Stimulated activated naive CD8-positive, alpha-beta T cell treated with anti-CD3 and anti-CD28 coated beads, Interleukin-15, amount 100 ng/mL, for 72 hours (primary cell): ENCODE results near the gene EIF1.
"Not testable (repeated sequence)": the region's sequence is repeated elsewhere in the genome, so short reads cannot be mapped to it uniquely, and the experiment has no call there.

Source experiments
- ATAC-seq: fragments of 150-1000 bp; cut with Tn5 transposase; 2 replicates; pipeline ENCODE4 v1.10.0; 2021; ENCODE audit warnings: mild to moderate bottlenecking, moderate library complexity
- DNase-seq, 2 donors: peaks; one replicate each; pipeline ENCODE4 v3.0.0; 2021 to 2022
- H3K27ac Mint-ChIP-seq, 2 donors: one replicate each; pipeline ENCODE4 v1.8.0; 2022; ENCODE audit warnings: mild to moderate bottlenecking in 2 of 2, mixed read lengths in 2 of 2, moderate library complexity in 2 of 2
- H3K27me3 Mint-ChIP-seq: one replicate; pipeline ENCODE4 v1.8.0; 2022; ENCODE audit warnings: mixed read lengths
- H3K4me1 Mint-ChIP-seq: one replicate; pipeline ENCODE4 v1.8.0; 2022; ENCODE audit warnings: mild to moderate bottlenecking, mixed read lengths
- H3K4me3 Mint-ChIP-seq, 2 donors: one replicate each; pipeline ENCODE4 v1.8.0; 2022; ENCODE audit warnings: mild to moderate bottlenecking in 2 of 2, mixed read lengths in 2 of 2, moderate library complexity in 1 of 2
- H3K9me3 Mint-ChIP-seq, 2 donors: one replicate each; pipeline ENCODE4 v1.8.0; 2022; ENCODE audit warnings: mixed read lengths in 2 of 2

The EIF1 gene

DNA sequence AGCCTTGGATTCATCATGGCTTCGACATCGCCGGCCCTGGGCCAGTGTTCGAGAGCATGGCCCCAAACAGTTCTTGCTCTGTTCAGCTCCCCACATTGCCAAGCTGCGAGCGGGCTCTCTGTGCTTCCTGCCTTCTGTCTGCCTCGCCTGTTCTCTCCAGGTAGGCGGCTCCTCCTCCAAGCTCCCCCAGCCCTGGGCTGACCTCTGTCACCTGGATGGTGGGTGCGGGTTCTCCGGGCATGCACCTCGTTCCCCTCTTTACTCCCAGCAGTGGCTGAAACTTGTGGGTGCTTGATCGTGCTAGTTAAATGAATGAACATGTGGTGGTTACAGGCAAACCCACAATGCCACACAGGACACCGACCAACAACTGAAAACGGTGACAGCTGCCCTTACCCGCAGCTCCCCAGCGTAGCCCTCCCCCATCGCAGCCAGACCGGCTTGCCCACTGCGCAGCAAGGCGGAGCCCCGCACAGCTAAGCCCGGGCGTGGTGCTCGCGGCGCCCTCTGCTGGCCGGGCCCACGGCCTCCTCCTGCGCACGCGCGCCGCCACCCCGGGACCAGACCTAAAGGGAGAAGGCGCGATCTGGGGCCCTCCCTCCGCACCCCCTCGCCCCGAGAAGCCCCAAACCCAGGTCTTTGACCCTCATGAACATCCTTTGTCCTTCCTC lies 23.0 kb upstream of the EIF1 start:
- DNase-seq (peak; percentile 93 to 95), ATAC-seq (peak; percentile 84)
- Mint-ChIP-seq H3K9me3 (no peaks in the 10 kb centered on the region), H3K4me3 (peak overlapping the region; percentile 82), H3K27ac (peak overlapping the region; percentile 95 to 97), H3K4me1 (peaks cover 70% of the 10 kb centered on the region), H3K27me3 (no peaks in the 10 kb centered on the region)

DNA sequence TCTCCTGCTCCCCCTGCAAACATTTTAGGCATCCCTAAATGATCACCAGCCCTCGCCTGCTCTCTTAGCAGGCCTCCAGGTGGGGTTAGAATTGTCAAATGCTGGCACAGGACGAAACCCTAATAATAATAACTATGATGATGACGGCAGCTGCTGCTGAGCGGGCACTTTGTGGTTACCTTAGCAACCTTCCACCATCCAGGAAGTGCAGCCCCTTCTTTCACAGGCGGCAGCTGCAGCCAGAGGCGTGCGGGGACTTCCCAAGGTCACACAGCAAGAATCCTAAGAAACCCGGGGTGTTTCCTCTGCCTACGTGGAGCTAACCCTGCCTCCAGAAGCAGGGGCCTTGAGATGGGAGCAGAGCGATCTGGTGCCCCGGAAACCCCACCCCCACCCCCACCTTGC lies 22.4 kb upstream of the EIF1 start:
- no peaks in the 10 kb centered on the region for H3K27me3 Mint-ChIP-seq
- peak overlapping the region; percentile 82 for H3K4me3 Mint-ChIP-seq
- DNase-seq = peak in 1 of 2 donors; percentile 86
- ATAC-seq = peak; percentile 67
- peaks cover 74% of the 10 kb centered on the region for H3K4me1 Mint-ChIP-seq
- H3K27ac Mint-ChIP-seq = peak overlapping the region; percentile 95 to 97
- H3K9me3 Mint-ChIP-seq = no peaks in the 10 kb centered on the region

DNA sequence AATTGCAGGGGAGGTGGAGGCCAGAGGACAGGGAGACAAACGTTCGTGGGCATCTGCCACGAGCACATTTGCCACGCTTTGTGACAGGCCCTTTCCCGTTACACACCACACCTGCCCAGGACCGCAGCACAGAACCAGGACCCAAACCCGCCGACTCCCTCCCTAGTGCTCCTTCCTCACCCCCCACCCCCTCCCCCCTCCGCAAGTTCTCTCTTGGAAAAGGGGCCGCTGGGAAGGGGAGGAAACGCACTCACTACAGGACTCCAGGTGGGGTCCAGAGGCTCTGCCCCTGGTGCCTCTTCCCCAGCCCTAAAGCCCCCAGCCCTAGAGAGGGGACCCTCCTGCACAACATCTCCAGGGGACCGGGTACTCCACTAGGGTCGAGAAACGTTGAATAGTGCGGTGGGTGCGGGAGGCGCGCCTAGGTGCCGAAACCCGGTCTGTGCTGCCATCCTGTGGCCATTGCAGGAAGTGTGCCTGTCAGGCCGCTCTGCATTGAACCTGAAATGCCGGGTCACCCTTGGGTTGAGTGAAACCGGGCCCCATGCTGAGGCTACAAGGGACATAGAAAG lies 21.9 kb upstream of the EIF1 start:
- Mint-ChIP-seq H3K9me3 (no peaks in the 10 kb centered on the region), H3K4me1 (peaks cover 77% of the 10 kb centered on the region), H3K4me3 (peak overlapping the region; percentile 82), H3K27ac (peak overlapping the region; percentile 95 to 97), H3K27me3 (no peaks in the 10 kb centered on the region)
- ATAC-seq = peak; percentile 62
- DNase-seq = peak; percentile 90 to 91

DNA sequence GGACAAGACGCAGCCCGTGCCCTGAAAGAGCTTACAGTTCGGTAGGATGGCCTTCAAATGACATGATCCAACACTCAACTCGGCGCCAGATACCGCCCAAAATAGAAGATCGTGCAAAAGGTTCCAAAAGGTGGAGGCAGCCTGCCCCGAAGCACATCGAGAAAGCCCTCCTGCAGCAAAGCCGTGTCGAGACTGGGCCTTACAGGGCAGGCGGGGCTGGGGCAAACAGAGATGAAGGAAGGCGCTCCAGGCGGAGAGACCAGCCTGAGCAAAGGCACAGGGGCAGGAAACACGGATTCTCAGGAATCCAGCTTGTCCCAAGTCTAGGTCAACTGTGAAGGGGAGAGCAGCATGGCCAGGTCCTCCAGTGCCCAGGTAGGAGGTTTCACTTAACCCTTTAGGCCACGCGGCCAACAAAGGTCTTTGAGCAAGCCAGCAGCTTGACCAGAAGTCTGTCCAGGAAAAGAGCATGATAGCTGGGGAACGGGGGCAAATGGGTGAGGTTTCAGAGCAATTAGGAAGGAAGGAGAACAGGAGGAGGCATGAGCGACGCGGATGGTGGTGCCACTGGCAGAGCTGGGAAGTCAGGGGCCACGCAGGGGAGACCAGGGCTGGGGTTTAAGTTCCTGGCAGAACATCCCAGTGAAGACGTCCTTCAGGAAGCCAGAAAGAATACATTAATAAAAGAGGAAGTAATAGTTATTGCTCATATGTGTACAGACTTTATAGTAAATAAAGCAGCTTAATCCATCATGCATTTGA lies 21.2 kb upstream of the EIF1 start:
- H3K4me3 Mint-ChIP-seq = peak overlapping the region; percentile 82
- peak overlapping the region; percentile 79 to 82 for H3K27ac Mint-ChIP-seq
- ATAC-seq (no peak), DNase-seq (no peak)
- H3K4me1 Mint-ChIP-seq = peaks cover 84% of the 10 kb centered on the region
- H3K9me3 Mint-ChIP-seq = no peaks in the 10 kb centered on the region
- H3K27me3 Mint-ChIP-seq = no peaks in the 10 kb centered on the region

DNA sequence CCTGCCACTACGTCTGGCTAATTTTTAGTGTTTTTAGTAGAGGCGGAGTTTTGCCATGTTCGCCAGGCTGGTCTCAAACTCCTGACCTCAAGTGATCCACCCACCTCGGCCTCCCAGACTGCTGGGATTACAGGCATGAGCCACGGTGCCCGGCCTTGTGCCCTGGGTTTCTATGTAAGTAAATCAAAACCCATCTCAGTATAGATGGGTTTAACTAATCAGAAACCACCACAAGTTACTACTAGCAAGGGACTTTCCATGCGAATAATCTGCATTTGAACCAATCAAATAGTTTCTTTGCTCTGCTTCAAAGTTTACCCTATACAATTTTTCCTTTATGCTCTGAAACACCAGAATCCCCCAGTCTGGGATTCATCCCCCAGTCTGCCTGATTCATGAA lies 16.5 kb upstream of the EIF1 start:
- no peak overlapping the region for H3K4me3 Mint-ChIP-seq
- H3K27me3 Mint-ChIP-seq = no peaks in the 10 kb centered on the region
- DNase-seq (no peak), ATAC-seq (peak; percentile 35)
- no peak overlapping the region for H3K27ac Mint-ChIP-seq
- peaks cover 4 to 7% of the 10 kb centered on the region in 2 donors for H3K9me3 Mint-ChIP-seq
- H3K4me1 Mint-ChIP-seq = peaks cover 81% of the 10 kb centered on the region

DNA sequence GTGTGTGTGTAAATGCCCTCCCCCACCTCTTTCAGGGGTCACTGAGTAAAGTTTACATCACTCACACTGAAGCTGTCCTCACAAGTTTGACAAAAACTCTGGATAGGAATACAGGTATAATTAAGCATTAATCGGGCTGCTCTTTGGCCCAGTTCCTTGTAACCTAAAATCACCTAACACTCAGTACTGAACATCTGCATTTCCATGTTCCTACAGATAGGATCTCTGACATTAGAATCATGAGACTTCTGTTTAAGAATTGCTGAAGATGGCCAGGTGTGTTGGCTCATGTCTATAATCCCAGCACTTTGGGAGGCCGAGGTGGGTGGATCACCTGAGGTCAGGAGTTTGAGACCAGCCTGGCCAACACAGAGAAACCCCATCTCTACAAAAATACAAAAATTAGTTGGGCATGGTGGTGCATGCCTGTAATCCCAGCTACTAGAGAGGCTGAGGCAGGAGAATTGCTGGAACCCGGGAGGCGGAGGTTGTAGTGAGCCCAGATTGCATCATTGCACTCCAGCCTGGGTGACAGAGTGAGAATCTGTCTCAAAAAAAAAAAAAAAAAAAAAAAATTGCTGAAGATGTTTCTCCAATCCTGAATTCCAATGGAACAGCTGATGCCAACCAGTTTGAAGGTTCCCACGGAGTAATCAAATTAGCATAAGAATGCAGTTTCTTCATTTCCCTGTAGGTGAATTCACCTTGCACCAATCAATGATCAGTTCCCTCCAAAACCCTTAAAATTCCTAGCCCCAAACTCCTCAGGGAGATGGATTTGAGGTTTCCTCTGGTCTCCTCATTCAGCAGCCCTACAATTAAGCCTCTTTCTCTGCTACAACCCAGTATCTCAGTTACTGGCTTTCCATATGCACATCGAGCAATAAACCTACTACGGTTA lies 13.3 kb upstream of the EIF1 start:
- H3K4me1 Mint-ChIP-seq = peaks cover 82% of the 10 kb centered on the region
- not testable (repeated sequence) for ATAC-seq, H3K27ac Mint-ChIP-seq, DNase-seq, H3K27me3 Mint-ChIP-seq, H3K9me3 Mint-ChIP-seq
- H3K4me3 Mint-ChIP-seq = peak overlapping the region in 1 of 2 donors; percentile 82

DNA sequence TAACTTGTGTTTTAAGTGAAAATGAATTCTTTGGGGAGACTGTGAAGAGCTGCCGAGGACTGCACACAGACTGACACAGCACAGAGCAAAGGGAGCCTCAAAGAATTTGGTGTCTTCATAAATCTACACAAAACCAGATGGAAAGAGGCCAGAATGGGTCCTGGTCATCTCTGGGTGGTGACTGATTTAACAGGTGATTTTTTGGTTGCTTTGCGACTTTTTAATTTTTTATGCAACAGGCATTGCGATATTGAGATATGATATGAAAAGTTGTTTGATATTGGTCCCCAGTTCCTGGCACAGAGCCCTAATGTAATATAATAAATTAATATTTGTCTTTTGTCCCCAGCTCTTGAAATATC lies 12.6 kb upstream of the EIF1 start:
- H3K27me3 Mint-ChIP-seq = no peaks in the 10 kb centered on the region
- no peak overlapping the region for H3K27ac Mint-ChIP-seq
- H3K4me3 Mint-ChIP-seq = peak overlapping the region; percentile 81 to 82
- DNase-seq (no peak), ATAC-seq (no peak)
- H3K9me3 Mint-ChIP-seq = peaks cover 7 to 9% of the 10 kb centered on the region in 2 donors
- peaks cover 80% of the 10 kb centered on the region for H3K4me1 Mint-ChIP-seq

DNA sequence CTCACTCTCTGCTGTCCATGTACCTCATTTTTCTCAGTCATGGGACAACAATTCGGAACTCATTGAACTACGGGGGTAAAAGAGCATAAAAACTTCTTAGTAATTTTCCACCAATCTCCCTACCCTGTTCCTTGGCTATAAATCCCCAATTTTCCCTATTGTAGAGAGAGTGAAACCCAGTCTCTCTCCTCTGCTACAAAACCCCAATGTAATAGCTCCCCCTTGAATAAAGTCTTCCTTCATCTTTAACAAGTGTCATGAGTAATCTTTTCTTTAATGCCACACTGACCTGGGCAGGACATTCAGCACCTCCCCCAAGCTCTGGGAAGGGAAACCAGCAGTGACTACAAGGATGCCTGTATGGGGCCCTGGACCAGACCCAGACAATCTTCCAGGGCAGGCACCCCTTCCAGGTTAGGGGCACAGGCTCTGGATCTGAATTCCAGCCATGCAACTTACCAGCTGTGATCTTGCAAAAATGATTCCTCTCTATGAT lies 10.2 kb upstream of the EIF1 start:
- Mint-ChIP-seq H3K27me3 (no peaks in the 10 kb centered on the region), H3K4me3 (peak overlapping the region; percentile 79 to 83), H3K27ac (peak overlapping the region; percentile 94 to 98), H3K4me1 (peaks cover 72% of the 10 kb centered on the region), H3K9me3 (peaks cover 7 to 9% of the 10 kb centered on the region in 2 donors)
- DNase-seq = no peak
- peak; percentile 45 for ATAC-seq

DNA sequence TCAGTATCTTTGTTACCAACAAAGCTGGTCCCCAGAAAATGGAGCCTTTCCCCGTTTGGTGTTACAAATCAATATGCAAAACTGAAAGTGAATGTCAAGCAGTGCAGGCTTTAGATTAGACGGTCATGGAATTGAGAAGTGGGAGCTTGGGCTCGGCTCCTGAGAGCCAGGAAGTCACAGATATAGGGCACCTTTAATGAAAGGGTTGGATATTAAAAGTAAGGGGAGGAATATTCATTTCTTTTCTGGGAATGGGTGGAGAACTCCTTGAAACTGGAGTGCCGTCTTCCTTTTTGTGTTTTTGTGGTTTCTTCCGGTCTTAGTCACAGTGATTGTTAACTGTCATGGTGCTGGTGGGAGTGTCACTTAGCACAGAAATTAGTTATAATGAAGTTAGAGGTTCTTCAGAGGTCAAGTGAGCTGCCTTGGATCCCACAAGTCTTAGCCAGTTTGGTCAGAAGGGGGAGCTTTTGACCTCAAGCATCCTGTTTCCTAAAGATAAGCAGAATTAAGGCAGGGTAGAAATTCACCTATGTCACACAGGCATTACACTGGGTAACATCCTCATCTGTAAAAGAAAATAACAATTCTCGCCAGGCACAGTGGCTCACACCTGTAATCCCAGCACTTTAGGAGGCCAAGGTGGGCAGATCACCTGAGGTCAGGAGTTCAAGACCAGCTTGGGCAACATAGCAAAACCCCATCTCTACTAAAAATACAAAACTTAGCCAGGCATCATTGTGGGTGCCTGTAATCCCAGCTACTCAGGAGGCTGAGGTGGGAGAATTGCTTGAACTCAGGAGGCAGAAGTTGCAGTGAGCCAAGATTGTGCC lies 9.6 kb upstream of the EIF1 start:
- peak overlapping the region; percentile 79 to 83 for H3K4me3 Mint-ChIP-seq
- no peaks in the 10 kb centered on the region for H3K27me3 Mint-ChIP-seq
- DNase-seq (peak; percentile 67 to 84), ATAC-seq (peak; percentile 92)
- H3K4me1 Mint-ChIP-seq = peaks cover 77% of the 10 kb centered on the region
- H3K9me3 Mint-ChIP-seq = peaks cover 7 to 9% of the 10 kb centered on the region in 2 donors
- peak overlapping the region; percentile 94 to 98 for H3K27ac Mint-ChIP-seq

DNA sequence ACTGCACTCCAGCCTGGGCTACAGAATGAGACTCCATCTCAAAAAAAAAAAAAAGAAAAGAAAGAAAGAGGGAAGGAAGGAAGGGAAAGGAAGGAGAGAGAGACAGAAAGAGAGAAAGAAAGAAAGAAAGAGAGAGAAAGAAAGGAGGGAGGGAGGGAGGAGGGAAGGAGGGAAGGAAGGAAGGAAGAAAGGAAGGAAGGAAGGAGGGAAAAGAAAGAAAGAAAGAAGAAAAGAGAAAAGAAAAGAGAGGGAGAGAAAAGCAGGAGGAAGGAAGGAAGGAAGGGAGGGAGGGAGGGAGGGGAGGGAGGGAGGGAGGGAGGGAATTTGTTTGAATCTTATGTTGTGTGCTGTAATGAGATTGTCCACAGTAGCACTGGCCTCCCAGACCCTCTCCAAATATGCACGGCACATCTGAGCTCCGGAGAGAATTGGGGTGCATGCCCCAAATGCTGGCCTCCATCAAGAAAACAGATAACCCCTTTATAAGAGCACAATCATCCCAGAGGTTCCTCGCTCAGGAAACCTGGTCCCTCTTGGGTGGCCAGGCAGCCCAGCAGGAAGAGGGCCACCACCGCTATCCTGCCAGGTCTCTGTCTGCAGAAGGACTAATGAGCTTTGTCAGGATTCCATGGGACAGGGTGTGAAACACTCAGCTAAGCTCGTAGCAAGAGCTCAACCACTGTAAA lies 8.8 kb upstream of the EIF1 start:
- H3K4me3 Mint-ChIP-seq = peak overlapping the region; percentile 79 to 83
- no peak for DNase-seq
- no peak for ATAC-seq
- H3K9me3 Mint-ChIP-seq = peaks cover 7 to 9% of the 10 kb centered on the region in 2 donors
- H3K4me1 Mint-ChIP-seq = peaks cover 76% of the 10 kb centered on the region
- no peaks in the 10 kb centered on the region for H3K27me3 Mint-ChIP-seq
- peak overlapping the region; percentile 94 to 95 for H3K27ac Mint-ChIP-seq

DNA sequence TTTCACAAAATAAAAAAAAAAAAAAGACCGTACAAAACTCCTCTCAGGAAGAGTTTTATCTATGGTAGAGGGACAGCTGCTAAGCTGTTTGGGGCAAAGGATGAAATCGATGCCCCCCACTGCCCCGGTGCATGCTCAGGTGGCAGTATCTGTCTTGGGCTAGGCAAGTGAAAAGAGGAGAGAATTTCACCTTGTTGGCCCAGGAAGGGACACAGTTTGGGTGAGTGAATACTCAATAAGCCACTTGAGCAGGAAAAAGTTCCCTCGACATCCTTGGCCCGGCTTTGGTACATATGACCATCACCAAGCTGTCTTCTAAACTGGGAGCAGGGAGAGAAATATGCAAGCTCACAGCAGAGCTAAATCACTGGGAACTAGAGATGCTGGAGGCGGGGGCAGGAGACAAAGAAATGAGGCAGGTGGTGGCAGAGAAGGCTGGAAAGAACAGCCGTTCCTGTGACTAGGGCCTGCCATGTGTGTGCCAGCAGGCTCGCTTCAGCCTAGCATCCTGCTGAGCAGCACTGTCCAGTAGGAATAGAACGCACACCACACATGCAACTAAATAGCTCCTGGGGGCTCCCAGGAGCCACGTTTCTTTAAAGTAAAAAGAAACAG lies 8.2 kb upstream of the EIF1 start:
- DNase-seq = no peak
- peak overlapping the region in 1 of 2 donors; percentile 82 for H3K27ac Mint-ChIP-seq
- no peaks in the 10 kb centered on the region for H3K27me3 Mint-ChIP-seq
- no peak for ATAC-seq
- H3K4me3 Mint-ChIP-seq = no peak overlapping the region
- H3K4me1 Mint-ChIP-seq = peaks cover 72% of the 10 kb centered on the region
- peaks cover 7 to 9% of the 10 kb centered on the region in 2 donors for H3K9me3 Mint-ChIP-seq

DNA sequence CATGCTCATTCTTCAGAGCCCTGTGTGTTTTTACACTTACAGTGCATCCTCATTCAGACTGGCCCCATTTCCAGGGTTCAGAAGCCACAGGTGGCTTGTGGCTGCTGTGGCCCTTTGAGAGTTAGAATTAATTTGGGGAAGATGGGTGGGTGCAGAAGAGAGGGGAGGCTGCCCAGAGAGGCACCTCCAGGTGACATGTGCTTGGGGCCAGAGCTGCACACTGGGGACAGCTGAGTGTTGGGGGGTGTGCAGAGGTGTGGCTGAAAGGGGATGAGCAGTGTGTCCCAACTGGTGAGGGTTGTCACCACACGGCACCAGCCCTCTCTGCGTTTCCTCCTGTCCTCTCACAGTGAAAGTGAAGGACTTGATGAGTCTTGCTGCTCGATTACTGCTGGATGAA lies 6.9 kb upstream of the EIF1 start:
- no peak for ATAC-seq
- no peak overlapping the region for H3K4me3 Mint-ChIP-seq
- peaks cover 1 to 6% of the 10 kb centered on the region in 2 donors for H3K9me3 Mint-ChIP-seq
- DNase-seq = no peak
- peaks cover 62% of the 10 kb centered on the region for H3K4me1 Mint-ChIP-seq
- no peaks in the 10 kb centered on the region for H3K27me3 Mint-ChIP-seq
- peak overlapping the region in 1 of 2 donors; percentile 15 for H3K27ac Mint-ChIP-seq

DNA sequence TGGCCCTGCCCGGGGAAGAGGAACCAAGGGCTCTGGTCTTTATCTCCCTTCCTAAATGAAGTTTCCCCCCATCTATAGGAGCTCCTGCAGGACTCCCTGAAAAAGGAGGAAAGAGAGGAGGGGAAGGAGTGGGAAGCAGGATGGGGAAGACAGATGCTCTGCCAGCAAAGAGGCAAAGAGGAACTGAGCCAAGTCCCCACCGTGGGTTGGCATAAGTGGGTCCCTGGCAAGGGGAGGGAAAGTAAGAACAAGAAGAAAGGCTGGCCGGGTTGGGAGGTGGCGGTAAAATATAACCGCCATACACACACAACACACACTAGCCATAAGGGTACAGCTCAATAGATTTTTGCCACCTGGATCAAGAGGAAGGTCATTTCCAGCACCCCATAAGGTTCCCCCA lies 6.1 kb upstream of the EIF1 start:
- Mint-ChIP-seq H3K27me3 (no peaks in the 10 kb centered on the region), H3K27ac (no peak overlapping the region), H3K9me3 (peaks cover 0 to 6% of the 10 kb centered on the region in 2 donors), H3K4me3 (no peak overlapping the region), H3K4me1 (peaks cover 62% of the 10 kb centered on the region)
- no peak for DNase-seq
- ATAC-seq = no peak
